HG03066 (cell line): ENCODE results near the gene NFKBIE.
A peak's percentile ranks its signal among the peaks of the same experiment; 100 is the strongest.

ENCODE experiments used
- ATAC-seq: cut with Tn5 transposase; IDR thresholded peaks from one replicate; pipeline ENCODE4 v1.9.1; 2021; ENCODE audit warnings: low read depth; ENCODE audit not compliant: unreplicated experiment

The NFKBIE gene

DNA sequence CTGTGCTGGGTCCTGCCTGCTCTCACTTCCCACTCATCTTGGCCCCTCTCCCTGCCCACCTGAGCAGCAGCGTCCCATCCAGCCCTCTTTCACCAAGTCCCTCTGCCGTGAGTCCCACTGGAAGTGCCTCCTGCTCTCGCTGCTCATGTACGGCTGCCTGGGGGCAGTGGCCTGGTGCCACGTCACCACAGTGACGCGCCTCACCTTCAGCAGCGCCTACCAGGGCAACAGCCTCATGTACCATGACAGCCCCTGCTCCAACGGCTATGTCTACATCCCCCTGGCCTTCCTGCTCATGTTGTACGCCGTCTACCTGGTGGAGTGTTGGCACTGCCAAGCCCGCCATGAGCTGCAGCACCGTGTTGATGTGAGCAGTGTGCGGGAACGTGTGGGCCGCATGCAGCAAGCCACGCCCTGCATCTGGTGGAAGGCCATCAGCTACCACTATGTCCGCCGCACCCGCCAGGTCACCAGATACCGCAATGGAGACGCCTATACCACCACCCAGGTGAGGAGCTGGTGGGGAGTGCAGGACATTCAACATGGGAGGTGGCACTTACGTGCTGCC is 7.7 kb upstream of the NFKBIE start:
- ATAC-seq, result no peak

DNA sequence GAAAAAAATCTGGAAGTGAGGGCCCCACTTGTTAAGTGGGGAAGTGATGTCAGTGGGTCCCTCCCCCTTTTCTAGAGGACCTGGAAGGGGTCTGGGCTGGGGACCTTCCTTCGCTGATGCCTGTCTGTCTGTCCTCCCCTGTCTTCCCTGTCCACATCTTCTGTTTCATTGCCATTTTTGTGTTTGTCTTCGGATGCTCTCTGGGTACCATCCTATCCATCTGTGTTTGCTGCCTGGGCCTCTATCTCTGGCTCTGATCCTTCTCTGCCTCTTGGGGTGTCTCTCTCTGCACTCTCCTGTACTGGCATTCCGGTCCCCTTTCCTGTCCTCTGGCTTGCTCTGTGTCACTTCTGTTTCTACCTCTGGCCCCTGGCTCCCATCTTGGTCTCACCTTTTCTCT is 7.2 kb upstream of the NFKBIE start:
- no peak for ATAC-seq

- ATAC-seq, result no peak
These were observed 6.6 kb upstream of the NFKBIE start for GRCh38 chr6:44271914-44272313.

- no peak for ATAC-seq
These were observed 6.0 kb upstream of the NFKBIE start for GRCh38 chr6:44271406-44271723.

DNA sequence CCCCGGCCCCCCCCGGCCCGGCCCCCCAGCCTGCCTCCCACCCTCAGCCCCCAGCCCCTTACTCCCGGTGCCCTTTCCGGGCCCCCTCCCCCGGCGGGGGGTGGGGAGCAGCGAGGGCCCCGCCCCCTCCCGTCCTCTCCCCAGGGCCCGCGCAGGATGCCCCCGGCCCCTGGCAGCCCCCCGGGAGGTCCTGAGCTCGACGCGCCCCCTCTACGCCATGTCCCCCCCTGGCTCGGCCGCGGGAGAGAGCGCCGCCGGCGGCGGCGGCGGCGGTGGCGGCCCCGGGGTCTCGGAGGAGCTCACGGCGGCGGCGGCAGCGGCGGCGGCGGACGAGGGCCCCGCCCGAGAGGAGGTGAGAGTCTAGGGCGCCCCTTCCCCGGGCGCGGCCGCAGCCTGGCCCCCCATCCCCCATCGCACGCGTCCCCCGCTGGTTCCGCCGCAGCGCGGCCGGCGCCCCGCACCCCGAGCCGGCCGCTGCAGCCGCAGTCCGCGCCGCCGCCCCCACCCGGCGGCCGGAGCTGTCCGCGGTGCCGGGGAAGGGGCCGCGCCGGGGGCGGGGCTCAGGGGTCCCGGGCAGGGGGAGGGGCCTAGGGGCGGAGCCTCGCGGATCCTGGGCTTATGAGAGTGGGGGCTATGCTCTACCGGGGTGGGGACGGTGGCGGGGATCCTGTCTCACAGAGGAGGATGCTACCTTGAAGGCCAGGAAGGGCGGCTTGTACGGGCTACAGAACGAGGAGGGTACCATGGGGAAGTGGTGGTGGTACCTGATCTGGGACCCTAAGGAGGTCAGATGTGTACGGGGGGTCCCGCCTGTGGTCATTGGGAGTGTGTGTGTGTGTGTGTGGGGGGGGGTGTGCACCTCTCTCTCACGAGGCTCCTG is 5.4 kb upstream of the NFKBIE start:
- ATAC-seq, result no peak

- ATAC-seq, result no peak
These were observed 4.7 kb upstream of the NFKBIE start, which contains the start of gene TMEM151B for GRCh38 chr6:44269921-44270525. Gene TMEM151B, plus strand, starts transcription at chr6:44270450. Its CDS starts 293 bp downstream, at chr6:44270743.

DNA sequence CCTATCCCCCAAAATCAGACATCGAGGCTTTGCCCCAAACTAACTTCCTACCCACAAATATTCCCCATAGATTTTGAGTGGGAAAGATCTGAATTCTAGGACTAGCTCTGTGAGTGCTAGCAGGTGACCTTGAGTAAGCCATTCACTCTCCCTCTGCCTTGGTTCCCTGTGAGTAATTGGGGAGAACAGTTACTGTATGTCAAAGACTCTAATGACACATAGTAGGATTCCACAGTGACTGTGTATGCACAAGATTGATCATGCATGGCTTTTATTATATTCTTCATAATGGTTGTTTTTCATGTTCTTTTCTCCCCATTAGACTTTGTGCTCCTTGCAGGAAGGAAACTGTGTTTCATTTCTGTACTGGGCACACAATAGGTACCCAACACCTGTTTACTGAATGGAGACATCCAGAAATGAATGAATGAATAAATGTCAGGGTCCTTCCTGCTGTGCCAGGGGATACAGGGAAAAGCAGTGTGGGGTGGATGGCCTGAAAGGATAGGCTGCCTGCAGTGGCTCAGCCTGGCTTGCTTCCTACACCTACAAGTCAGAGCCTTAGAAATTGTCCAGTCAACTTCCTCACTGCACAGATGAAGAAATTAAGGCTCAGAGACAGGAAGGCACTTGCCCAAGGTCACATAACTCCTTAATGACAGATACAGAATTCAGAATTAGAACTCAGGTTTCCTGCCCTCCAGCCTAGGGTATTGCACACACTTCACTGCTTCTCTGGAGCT is 4.0 kb upstream of the NFKBIE start:
- no peak for ATAC-seq

GRCh38 chr6:44268095-44268628 is 2.8 kb upstream of the NFKBIE start:
- no peak for ATAC-seq

DNA sequence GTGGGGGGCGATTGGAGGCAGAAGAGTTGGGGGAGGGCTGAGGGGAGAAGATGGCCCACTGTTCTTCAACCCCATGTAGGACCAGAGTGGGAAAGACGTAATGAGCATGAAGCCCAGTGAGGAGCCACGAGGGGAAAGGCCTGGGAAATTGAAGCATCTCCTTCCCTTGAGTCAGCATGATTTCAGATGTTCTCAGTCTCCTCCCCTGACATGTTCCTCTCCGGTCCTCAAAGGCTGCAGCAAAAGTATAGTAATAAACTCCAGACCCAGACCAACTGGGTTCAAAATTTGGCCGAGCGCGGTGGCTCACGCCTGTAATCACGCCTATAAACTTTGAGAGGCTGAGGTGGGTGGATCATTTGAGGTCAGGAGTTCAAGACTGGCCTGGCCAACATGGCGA is 1.9 kb upstream of the NFKBIE start:
- ATAC-seq, result no peak

GRCh38 chr6:44266347-44266746 is 996 bp upstream of the NFKBIE start:
- no peak for ATAC-seq

GRCh38 chr6:44265722-44266233 is 427 bp upstream of the NFKBIE start:
- no peak for ATAC-seq

GRCh38 chr6:44264154-44265006 is 971 bp downstream of the NFKBIE start:
- ATAC-seq, result peak; percentile 31

GRCh38 chr6:44263354-44264100 is 1.8 kb downstream of the NFKBIE start:
- no peak for ATAC-seq

DNA sequence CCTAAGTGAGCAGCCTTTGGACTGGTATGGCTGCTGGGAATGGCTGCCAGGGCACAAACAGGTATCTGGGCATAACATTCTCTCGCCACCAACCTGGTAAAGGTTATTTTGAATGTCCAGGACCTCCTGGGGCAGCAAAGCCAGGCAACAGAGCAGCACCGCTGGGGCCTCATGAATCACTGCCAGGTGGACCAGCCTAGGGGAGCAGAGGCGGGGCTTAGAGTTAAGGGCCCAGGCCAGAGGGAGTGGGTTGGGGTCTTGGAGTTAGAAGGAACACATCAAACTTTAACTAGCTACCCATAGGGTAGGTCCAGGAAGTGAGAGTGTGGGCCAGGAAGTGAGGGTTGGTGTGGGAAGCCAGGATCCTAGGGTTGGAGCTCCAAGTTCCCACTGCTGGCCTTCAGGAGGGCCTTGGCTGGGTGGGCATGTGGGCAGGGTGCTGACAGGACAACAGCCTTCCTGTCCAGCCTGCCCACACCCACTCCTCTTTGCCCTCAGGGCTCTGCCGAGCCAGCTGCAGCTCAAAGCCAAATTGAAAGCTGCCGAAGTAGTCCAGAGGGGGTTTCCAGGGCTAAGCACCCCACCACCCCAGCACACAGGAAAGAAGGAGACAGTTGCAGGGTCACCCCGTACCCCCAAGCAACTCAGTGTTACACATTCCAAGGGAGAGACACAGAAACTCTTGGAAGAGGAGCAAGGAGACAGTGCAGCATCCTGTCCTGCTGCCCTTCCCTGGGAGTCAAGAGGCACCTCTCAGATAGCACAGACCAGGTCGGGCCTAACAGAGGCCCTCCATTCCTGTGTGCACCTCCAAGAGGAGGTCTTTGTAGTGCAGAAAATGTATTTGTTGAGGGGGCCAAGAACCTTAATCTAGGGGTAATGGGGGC is 2.6 kb downstream of the NFKBIE start:
- no peak for ATAC-seq

- no peak for ATAC-seq
These were observed 3.8 kb downstream of the NFKBIE start for GRCh38 chr6:44261581-44261980.

GRCh38 chr6:44260451-44261297 is 4.7 kb downstream of the NFKBIE start:
- no peak for ATAC-seq

DNA sequence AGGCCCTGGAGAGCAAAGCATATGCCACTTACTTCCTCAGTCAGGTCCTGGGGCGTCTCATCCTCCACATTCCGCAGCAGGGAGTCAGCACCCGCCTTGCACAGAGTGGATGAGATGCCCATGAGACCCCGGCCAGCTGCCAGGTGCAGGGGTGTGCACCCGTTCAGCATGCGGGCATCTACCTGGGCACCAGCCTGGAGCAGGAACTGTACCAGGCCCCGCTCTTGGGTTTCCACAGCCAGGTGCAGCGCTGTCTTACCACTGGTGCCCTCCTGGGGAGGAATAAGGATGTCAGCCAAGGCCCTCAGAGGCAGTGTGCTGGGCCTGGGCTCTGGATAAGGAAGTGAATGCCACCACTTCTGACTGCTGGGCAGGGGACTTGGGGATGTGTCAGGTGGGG is 5.3 kb downstream of the NFKBIE start:
- no peak for ATAC-seq
